NCI-H2081 treated with DMSO at 0.1 percent for 48 hours (cell line): ENCODE measurements around the gene TATDN2.

Source experiments
- DNase-seq: peaks from one replicate; lab custom pipeline; 2025; lab: John Stamatoyannopoulos, UW

Gene TATDN2

DNA sequence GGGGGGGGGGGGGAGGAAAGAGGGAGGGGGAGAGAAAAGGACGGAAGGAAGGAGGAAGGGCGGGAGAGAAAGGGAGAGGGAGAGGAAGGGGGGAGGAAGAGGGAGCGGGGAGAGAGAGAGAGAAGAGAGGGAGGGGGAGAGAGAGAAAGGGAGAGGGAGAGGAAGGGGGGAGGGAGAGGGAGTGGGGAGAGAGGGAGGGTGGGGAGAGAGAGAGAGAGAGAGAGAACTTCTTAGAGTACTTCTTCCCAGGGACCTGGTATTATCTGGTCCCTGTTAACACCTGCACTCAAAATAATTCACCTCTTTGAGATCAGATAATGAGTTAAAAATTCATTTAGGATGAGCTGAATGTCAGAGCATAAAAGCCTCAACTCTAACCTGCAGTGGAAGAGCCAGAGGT, 71.5 kb downstream of the TATDN2 start:
- DNase-seq, result no peak

DNA sequence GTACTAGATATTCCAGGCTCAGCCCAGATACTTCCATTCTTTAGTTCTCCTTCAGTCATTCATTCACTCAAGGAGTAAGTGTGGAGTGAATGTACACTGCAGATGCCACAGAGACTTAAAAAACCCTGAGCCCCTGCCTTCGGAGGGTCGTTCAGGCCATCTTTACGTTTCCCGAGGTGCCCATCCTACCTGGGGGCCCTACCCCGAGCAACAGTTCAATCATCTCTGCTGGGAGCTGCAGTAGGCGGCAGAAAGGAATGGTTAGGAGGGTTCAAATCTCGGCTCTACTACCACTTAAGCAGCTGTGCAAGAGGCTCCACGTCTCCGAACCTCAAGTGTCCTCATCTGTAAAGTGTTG, 72.0 kb downstream of the TATDN2 start:
- DNase-seq, result no peak

DNA sequence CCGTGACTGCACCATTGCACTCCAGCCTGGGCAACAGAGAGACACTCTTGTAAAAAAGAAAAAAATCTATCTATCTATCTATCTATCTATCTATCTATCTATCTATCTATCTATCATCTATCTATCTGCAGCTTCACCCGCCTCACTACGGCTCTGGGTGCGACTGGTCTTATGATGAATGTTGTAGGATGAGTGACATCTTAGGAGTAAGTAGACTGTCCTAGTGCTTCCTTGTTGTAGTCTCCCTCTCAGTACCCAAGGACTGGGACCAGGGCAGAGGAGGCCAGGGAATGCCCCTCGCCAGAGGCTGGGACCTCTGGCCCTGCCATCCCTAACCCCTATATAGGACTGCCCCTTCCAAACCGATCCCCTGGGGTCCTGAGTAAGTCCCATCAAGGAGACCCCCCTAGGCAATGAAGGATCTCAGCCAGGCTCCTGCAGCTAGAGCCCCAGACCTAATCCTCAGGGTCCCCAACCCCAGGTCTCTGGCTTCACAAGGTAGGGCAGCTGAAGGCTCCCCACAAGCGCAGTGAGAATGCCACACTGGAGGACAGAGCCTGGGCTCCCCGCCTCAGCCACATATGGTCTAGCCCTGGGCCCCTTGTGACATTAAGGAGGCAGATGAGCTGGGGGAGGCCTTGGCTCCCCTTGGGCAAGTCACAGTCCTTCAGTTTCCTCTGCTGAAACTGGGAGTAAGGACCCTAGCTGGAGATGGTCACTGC, 73.5 kb downstream of the TATDN2 start:
- DNase-seq, result no peak

DNA sequence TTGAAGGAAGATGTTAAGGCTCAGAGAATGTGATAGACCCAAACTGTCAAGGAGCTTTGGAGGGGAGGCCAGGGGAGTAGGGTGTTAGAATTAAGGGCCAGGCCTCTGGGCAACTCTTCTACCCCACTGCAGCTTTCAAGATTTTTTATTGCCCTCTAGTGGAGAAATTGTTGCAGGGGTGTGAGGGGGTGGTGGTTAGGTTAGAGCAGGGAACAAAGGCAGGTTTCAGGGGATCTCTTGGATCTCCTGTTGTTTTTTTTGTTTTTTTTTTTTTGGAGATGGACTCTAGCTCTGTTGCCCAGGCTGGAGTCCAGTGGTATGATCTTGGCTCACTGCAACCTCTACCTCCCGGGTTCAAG, 74.1 kb downstream of the TATDN2 start:
- no peak for DNase-seq

DNA sequence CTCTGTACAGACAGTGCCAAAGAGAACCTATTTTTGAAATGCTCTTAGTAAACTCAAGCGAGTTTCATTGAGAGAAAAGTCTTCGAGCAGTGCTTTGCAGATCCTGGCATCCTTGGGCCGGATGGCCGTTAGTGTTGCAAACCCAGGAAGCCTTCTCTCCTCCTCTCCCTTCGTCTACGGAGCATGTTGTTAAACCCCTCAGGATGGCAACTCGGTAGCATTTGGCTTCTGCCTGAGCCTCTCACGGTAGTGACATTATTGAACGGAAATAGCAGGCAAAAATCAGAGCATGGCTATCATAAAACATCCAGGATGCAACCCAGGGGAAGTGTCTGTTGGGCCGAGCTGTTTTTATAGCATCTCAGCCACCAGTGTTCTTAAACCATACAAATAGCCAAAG, 79.3 kb downstream of the TATDN2 start:
- no peak for DNase-seq

DNA sequence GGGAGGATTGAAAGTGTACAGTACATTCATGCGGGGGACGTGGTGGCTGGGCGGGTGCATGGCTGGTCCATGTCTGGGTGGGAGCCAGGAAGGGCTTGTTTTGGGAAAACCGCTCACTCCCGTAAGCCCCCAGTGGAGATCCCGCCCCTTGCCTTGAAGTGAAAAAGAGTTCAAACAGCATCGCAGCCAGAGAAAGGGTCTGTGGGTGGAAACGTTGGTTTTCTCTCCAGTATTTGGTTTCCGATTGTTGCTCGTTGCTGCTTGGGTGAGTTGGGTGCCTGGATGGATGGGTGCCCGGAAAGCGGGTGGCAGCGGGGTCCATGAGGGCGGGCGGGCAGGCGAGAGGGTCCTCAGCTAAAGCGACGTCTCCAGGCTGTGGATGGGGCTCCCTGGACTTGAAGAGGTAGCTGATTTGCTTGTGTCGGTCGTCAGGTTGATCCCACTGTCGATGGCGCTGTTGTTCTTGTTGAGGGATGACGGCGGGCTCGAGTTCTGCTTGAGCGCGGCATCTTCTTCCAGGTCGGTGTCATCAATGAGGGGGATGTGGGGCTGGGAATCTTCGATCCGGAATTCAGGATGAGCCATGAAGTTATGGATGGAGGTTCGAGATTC, 80.3 kb downstream of the TATDN2 start:
- no peak for DNase-seq

DNA sequence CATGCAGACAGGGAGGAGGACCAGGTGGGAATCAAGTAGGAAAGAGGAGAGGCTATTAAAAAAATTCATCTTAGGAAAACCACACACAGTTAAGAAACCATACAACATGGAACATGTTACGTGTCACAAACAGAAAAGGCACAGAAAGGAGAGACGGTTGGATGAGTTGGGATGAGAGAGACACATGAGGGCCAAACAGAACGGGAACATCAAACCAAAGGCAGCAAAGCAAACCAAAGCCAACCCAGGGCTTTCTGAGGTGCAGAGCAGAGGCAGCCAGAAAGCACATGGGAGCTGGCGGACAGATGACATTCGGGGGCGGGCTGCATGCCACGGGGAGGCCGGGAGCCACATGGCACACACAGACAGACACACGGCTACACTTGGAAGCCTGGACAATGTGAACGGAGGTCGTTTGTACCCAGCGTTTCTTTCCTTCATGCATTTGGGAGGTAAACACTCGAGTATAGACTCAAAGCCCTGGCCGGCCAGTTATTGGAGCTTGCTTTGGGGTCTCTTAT, 81.3 kb downstream of the TATDN2 start:
- DNase-seq, result no peak

DNA sequence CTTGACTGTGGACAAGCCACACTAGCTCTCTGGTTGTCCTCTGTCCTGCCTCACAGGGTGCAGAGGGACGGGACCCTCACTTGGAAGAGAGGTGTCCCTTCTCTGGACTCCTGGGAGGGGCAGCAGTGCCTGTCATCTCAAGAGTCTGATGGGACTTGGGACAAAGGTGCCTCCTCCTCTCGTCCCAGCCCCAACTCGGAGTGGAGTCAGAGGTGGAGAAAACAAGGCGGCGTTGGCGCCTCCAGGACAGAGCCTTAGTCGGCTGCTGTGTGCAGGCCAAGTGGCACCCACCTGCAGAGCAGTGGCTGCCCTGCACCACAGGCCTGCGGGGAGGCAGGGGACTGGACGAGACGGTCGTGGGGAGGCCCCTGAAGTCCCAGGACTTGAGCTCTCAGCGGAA, 82.1 kb downstream of the TATDN2 start:
- DNase-seq, result no peak
